Memory B cell (primary cell): ENCODE results near the gene RRAD.
A peak's percentile ranks its signal among the peaks of the same experiment; 100 is the strongest.
"Not testable (repeated sequence)": the region's sequence is repeated elsewhere in the genome, so short reads cannot be mapped to it uniquely, and the experiment has no call there.

Experiments used
- ATAC-seq: fragments of 150-1000 bp; cut with Tn5 transposase; 2 replicates; pipeline ENCODE4 v1.10.0; 2021; ENCODE audit warnings: low read depth, mild to moderate bottlenecking, moderate library complexity
- DNase-seq, 2 donors: peaks; one replicate each; pipeline ENCODE4 v3.0.0; 2022; ENCODE audit warnings: low spot score in 2 of 2
- H3K27ac Mint-ChIP-seq: one replicate; pipeline ENCODE4 v1.8.0; 2022; ENCODE audit warnings: mild to moderate bottlenecking, moderate library complexity, mixed read lengths
- H3K27me3 Mint-ChIP-seq: one replicate; pipeline ENCODE4 v1.8.0; 2022; ENCODE audit warnings: mixed read lengths
- H3K36me3 Mint-ChIP-seq: one replicate; pipeline ENCODE4 v1.8.0; 2022; ENCODE audit warnings: mild to moderate bottlenecking, mixed read lengths
- H3K4me1 Mint-ChIP-seq: one replicate; pipeline ENCODE4 v1.8.0; 2022; ENCODE audit warnings: mixed read lengths
- H3K4me3 Mint-ChIP-seq: one replicate; pipeline ENCODE4 v1.8.0; 2022; ENCODE audit warnings: mild to moderate bottlenecking, moderate library complexity, mixed read lengths
- H3K9me3 Mint-ChIP-seq: one replicate; pipeline ENCODE4 v1.8.0; 2022; ENCODE audit warnings: mixed read lengths

RRAD gene

DNA sequence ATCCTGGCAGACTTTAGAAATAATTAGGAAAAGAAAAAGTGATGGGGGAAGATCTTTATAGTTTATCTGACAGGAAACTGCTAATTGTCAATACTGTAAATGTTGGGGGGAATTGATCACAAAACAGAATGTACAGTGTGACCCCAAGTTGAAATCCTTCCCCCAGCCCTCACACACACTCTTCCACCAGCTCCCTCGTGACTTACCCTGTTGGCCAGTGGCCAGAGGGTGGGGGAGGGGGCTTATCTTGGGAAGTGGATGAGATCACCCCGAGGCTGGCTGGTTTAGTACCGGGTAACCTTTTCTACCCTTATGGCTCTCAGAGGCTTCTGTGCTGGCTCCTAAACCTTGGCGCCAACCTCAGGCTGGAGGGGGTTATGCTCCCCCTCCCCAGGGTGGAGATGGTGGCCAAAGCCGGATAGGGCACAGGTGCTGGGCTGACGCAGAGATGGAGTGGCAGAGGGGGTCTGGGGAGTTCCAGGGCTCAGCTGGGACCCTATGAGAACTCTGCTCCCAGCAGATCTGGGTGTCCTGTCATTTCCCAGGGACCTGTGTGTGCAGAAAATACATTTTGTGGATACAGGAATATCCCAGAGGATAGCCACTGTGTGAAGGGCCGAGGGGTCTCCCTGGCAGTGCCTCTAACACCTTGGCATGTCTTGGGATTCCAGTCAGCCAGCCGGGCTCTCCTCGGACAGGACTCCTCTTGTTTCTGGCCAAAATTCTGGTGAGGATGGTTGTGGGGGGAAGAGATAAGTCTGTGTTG is 25.2 kb downstream of the RRAD start:
- no peak overlapping the region for H3K4me3 Mint-ChIP-seq
- H3K27ac Mint-ChIP-seq = no peak overlapping the region
- no peak for ATAC-seq

DNA sequence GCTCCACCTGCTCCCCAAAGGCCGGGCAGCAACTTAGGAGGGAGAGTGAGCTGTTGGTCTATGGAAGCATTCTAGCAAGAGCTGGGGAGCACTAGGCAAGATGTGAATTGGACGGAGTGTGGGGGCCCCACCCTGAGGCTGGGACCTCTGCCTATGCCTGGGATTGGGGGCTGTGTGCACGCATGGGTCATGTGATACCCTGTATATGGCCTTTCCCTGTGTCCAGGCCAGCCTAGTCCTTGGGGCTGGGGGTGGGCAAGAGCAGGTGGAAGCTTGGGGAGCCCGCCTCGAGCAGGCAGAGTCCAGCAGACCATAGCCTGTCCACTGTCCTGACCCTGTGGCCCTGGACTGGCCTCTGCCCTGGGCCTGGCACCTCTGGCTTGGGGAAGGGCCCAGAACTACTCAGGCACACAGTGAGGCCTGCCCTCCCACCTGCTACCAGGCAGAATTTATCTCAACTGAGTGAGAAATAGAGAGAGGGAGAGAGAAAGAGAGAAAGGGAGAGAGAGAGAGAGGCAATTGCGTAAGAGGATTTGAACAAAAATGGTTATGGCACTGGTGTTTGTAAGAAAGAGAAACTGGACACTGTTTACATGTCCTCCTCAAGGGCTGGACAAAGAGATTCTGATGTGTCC is 25.9 kb downstream of the RRAD start:
- Mint-ChIP-seq H3K9me3 (no peaks in the 10 kb centered on the region), H3K4me3 (no peak overlapping the region), H3K36me3 (no peaks in the 10 kb centered on the region), H3K27me3 (peaks cover 2% of the 10 kb centered on the region), H3K4me1 (peaks cover 5% of the 10 kb centered on the region), H3K27ac (no peak overlapping the region)
- ATAC-seq (no peak), DNase-seq (no peak)

More for the DNA sequence above, 25.2 kb downstream of the RRAD start:
- Mint-ChIP-seq H3K4me1 (peaks cover 5% of the 10 kb centered on the region), H3K27me3 (peaks cover 2% of the 10 kb centered on the region), H3K9me3 (no peaks in the 10 kb centered on the region), H3K36me3 (no peaks in the 10 kb centered on the region)
- DNase-seq = no peak

DNA sequence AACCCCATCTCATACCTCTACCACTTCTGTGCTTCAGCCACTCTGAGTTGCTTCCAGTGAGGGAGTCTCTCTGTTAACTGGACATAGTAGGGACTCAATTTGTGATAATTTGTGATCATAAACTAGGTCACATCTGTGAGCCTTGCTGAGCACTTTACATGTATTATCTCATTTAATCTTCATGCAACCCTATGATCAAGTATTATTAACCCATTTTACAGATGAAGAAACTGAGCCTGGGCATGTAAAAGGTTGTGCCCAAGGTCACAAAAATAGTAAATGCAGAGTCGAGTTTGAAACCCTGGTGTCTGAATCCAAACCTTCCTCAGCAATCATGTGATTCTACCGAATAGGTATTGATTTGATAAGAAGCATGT is 26.4 kb downstream of the RRAD start:
- no peaks in the 10 kb centered on the region for H3K9me3 Mint-ChIP-seq
- ATAC-seq (no peak), DNase-seq (no peak)
- H3K27ac Mint-ChIP-seq = no peak overlapping the region
- H3K27me3 Mint-ChIP-seq = peaks cover 2% of the 10 kb centered on the region
- no peak overlapping the region for H3K4me3 Mint-ChIP-seq
- peaks cover 5% of the 10 kb centered on the region for H3K4me1 Mint-ChIP-seq
- no peaks in the 10 kb centered on the region for H3K36me3 Mint-ChIP-seq

DNA sequence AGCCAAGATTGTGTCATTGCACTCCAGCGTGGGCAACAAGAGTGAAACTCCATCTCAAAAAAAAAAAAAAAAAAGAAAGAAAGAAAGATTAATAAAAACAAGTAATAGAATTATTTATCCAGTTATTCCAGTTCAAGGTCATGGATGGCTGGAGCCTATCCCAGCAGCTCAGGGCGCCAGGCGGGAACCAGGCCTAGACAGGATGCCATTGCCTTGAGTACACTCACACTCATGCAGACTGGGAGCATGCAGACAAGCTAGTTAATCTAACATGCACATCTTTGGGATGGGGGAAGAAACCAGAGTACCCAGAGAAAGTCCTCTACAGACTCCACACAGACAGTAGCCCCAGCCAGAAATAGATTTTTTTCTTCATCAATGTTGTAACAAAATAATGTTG is 27.1 kb downstream of the RRAD start:
- ATAC-seq = no peak
- no peaks in the 10 kb centered on the region for H3K36me3 Mint-ChIP-seq
- peaks cover 2% of the 10 kb centered on the region for H3K27me3 Mint-ChIP-seq
- peaks cover 5% of the 10 kb centered on the region for H3K4me1 Mint-ChIP-seq
- no peak for DNase-seq
- H3K9me3 Mint-ChIP-seq = no peaks in the 10 kb centered on the region
- H3K4me3 Mint-ChIP-seq = no peak overlapping the region
- H3K27ac Mint-ChIP-seq = no peak overlapping the region

DNA sequence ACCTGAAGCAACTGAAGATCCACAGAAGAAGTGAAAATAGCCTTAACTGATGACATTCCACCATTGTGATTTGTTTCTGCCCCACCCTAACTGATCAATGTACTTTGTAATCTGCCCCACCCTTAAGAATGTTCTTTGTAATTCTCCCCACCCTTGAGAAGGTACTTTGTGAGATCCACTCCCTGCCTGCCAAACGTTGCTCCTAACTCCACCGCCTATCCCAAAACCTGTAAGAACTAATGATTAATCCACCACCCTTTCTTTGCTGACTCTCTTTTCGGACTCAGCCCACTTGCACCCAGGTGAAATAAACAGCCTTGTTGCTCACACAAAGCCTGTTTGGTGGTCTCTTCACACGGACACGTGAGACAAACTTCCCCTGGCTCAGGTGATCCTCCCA is 28.7 kb downstream of the RRAD start:
- not testable (repeated sequence) for DNase-seq, H3K9me3 Mint-ChIP-seq, ATAC-seq, H3K27ac Mint-ChIP-seq, H3K4me1 Mint-ChIP-seq, H3K27me3 Mint-ChIP-seq, H3K4me3 Mint-ChIP-seq, H3K36me3 Mint-ChIP-seq

DNA sequence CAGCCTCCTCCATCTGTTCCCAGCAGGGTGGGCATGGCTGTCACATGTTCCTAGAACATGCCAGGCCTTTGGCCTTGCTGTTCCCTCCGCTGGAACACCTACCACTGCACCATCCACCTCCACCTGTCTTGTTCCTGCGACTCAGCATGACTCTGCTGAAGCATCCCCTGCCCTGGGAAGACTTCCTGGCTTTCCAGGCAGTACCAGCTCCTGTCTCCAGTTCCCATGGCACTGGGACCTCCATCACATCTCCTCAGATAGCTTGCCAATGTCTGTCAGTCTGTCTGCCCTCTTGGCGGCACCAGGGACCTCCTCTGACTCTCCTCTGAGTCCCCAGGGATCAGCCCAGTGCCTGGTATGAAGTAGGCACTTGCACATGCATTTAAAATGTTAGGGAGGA is 29.3 kb downstream of the RRAD start:
- no peak for DNase-seq
- no peaks in the 10 kb centered on the region for H3K27me3 Mint-ChIP-seq
- H3K27ac Mint-ChIP-seq = no peak overlapping the region
- H3K36me3 Mint-ChIP-seq = no peaks in the 10 kb centered on the region
- ATAC-seq = no peak
- H3K4me1 Mint-ChIP-seq = peaks cover 5% of the 10 kb centered on the region
- H3K9me3 Mint-ChIP-seq = no peaks in the 10 kb centered on the region
- H3K4me3 Mint-ChIP-seq = no peak overlapping the region

DNA sequence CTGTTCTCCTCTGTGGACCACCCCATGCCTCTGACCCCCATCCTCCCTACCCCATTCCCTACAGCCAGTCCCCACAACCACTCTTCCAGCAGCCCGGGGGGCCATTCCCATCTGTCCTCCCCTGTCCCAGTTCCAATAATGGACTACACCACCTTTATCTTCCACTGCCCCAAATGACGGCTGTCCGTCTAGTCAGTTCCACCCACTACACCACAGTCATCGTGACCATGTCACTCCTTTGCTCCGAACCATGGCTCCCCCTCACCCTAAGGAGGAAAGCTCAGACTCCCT is 29.7 kb downstream of the RRAD start:
- Mint-ChIP-seq H3K4me1 (peaks cover 5% of the 10 kb centered on the region), H3K27me3 (no peaks in the 10 kb centered on the region), H3K27ac (no peak overlapping the region), H3K36me3 (no peaks in the 10 kb centered on the region), H3K4me3 (no peak overlapping the region), H3K9me3 (no peaks in the 10 kb centered on the region)
- no peak for DNase-seq
- ATAC-seq = no peak

DNA sequence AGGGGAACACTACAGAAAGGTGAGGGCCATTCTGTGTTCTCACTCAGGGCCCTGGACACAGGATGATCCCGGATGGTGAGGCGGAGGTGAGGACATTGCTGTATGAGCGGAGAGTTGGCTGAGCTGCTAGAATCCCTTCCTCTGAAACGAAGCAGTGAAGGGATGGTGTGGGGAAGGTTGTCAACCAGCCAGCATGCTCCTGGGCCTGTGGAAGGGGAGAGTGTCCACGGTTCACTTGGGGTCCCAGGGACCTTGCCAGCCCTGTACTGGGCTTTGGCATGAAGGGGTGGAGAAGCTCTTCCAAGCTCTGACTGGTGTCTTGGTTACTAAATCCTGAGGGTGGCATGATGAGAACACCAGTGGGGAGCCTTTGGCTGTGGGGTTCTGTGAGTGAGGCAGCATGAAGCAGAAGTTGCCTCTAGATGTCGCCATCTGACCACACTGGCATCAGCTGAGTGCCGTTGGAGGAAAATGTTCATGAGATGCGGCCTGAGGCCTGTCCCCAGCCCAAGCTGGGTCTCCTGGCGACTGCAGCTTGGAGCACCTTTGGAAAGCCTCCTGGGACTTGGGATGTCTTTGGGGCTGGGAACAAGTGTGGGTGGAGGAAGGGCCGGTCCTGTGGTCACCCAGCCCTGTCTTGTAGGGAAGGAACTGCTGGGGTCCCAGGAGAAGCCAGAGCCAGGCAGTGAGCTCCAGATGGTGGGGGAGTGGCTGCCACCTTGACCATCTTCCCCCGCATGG is 30.2 kb downstream of the RRAD start:
- peak; percentile 19 to 40 for DNase-seq
- Mint-ChIP-seq H3K36me3 (no peaks in the 10 kb centered on the region), H3K27ac (no peak overlapping the region), H3K4me1 (peaks cover 5% of the 10 kb centered on the region), H3K9me3 (no peaks in the 10 kb centered on the region), H3K4me3 (no peak overlapping the region), H3K27me3 (no peaks in the 10 kb centered on the region)
- ATAC-seq = peak; percentile 90

DNA sequence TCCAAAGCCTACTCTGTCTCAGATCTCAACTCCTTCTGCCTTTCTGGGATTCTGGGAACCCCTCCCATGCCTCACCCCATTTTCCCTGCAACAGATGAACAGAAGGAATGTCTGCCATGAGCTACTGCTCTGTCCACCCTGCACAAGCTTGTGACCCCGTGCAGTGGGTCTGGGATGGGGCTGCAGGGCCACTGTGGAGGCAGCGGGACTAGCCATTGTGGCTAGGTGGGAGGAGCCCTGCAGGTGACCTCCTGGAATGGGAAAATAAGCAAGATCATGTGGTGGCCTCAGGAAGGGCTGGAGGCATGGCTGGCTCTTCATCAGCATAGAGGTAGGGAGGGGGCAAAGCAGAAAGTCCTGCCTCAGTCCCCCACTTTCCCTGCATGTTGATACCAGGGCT is 31.3 kb downstream of the RRAD start:
- Mint-ChIP-seq H3K4me3 (no peak overlapping the region), H3K27me3 (no peaks in the 10 kb centered on the region), H3K27ac (no peak overlapping the region), H3K9me3 (no peaks in the 10 kb centered on the region), H3K36me3 (no peaks in the 10 kb centered on the region), H3K4me1 (peaks cover 5% of the 10 kb centered on the region)
- DNase-seq = no peak
- no peak for ATAC-seq

DNA sequence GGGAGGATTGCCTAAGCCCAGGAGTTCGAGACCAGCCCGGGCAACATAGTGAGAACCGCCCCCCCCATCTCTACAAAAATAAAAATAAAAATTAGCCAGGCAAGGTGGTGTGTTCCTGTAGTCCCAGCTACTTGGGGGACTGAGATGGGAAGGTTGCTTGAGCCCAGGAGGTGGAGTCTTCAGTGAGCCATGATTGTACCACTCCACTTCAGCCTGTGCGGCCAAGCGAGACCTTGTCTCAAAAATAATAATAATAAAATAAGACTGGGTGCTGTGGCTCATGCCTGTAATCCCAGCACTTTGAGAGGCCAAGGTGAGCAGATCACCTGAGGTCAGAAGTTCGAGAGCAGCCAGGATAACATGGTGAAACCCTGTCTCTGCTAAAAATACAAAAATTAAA is 33.5 kb downstream of the RRAD start:
- Mint-ChIP-seq H3K4me3 (no peak overlapping the region), H3K36me3 (peaks cover 3% of the 10 kb centered on the region), H3K9me3 (no peaks in the 10 kb centered on the region), H3K27me3 (no peaks in the 10 kb centered on the region), H3K4me1 (peaks cover 7% of the 10 kb centered on the region), H3K27ac (no peak overlapping the region)
- DNase-seq (no peak), ATAC-seq (no peak)

DNA sequence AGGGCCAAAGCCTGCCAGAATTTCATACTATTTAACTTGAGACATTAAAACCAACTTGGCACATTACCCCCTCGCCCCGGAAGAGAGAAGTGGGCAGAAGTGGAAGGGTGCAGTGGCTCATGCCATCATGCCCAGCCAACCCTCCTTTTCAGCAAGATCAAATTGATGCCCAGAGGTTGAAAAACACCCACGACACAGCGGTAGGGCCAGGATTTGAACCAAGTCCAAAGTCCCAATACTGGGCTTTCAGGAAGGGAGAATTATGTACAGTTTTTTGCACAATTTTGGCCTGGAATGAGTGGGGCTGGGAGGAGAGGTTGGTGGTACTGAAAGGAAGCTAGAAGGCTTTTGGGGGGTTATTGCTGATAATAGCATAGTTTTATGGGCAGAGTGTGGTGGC is 34.0 kb downstream of the RRAD start:
- Mint-ChIP-seq H3K4me3 (no peak overlapping the region), H3K9me3 (no peaks in the 10 kb centered on the region), H3K36me3 (peaks cover 3% of the 10 kb centered on the region), H3K27me3 (no peaks in the 10 kb centered on the region), H3K4me1 (peaks cover 7% of the 10 kb centered on the region), H3K27ac (no peak overlapping the region)
- ATAC-seq (no peak), DNase-seq (no peak)

DNA sequence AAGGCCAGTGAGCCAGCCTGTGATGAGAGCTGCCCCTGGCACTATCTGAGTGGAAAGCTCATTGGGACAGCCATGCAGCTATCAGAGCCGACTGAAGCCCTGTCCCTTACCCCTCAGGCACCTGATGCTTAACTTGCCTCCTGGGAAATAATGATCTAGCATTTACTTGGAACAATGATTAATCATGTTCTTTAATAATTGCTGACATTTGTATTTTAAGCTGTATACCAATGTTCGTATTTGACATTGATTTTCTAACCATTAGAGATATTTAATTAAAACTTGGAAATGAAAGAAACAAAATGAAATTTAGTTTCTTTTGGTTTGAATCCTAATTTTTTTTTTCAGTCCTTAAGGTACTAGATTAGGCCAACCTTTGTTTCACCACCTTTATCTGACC is 34.5 kb downstream of the RRAD start:
- DNase-seq (no peak), ATAC-seq (no peak)
- Mint-ChIP-seq H3K36me3 (peaks cover 5% of the 10 kb centered on the region), H3K4me1 (peaks cover 4% of the 10 kb centered on the region), H3K4me3 (no peak overlapping the region), H3K9me3 (no peaks in the 10 kb centered on the region), H3K27ac (no peak overlapping the region), H3K27me3 (no peaks in the 10 kb centered on the region)

DNA sequence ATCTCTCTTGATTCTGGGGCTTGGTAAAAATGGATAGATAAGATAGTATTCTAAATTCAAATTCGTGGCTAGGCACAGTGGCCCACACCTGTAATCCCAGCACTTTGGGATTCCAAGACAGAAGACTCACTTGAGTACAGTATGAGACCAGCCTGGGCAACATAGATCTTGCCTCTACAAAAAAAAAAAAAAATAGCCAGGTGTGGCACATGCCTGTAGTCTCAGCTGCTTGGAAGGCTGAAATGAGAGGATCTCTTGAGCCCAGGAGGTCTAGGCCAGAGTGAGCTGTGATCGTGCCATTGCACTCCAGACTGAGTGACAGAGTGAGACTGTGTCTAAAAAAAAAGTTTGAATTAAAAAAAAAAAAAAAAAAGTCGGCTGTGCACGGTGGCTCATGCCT is 35.7 kb downstream of the RRAD start:
- Mint-ChIP-seq H3K27me3 (no peaks in the 10 kb centered on the region), H3K9me3 (no peaks in the 10 kb centered on the region), H3K4me3 (no peak overlapping the region), H3K4me1 (peaks cover 4% of the 10 kb centered on the region), H3K27ac (no peak overlapping the region), H3K36me3 (peaks cover 12% of the 10 kb centered on the region)
- ATAC-seq (no peak), DNase-seq (no peak)

DNA sequence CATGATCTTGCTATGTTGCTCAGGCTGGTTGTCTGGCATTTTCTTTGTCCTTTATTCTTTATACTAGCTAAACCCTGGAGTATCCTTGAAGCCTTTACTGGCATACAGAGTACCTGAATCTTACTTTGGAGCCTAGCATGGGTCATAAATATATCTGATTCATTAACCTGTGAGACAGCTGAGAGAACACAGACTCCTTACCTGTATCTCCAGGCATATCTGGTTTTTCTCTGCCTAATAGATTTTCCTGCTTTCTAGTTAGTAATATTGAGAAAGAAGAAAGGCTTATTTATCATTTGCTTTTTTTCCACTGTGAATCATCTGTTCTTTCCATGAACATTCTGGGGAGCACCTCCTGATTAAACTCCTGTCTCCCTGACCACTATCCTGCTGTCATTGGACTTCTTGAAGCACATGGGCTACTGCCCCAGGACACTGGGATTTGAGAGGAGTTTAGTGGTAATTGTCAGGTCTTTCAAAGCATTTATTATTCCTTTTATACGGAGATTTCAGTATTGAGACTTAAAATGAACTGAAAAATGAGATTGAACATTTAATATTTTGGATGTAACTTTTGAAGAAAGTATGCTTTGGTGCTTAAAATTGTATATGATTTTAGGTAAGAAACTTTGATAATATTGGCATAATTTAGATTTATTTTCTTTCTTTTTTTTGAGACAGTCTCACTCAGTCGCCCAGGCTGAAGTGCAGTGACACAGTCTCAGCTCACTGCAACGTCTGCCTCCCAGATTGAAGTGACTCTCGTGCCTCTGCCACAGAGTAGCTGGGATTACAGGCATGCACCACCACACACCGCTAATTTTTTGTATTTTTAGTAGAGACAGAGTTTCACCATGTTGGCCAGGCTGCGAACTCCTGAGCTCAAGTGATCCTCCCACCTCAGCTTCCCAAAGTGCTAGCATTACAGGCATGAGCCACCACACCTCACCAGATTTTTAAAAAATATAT is 36.4 kb downstream of the RRAD start:
- Mint-ChIP-seq H3K27me3 (no peaks in the 10 kb centered on the region), H3K36me3 (peaks cover 13% of the 10 kb centered on the region), H3K27ac (no peak overlapping the region), H3K4me3 (no peak overlapping the region), H3K9me3 (no peaks in the 10 kb centered on the region), H3K4me1 (peaks cover 4% of the 10 kb centered on the region)
- ATAC-seq = no peak
- DNase-seq = no peak
